ENCODE measurements around the gene MROH8.
A peak's percentile ranks its signal among the peaks of the same experiment; 100 is the strongest.

MROH8 gene

GRCh38 chr20:37178839-37179682 lies at the start of gene MROH8, which contains the start of gene RPN2:
Gene MROH8 (minus strand): TSS chr20:37179548.
Gene RPN2 (plus strand): TSS chr20:37179330. CDS start chr20:37179357, 27 bp downstream.
- peak; percentile 97 for DNase-seq

- DNase-seq, result no peak
Observed at GRCh38 chr20:37228656-37229055, 49.3 kb upstream of the MROH8 start.

GRCh38 chr20:37228082-37228481 lies 48.7 kb upstream of the MROH8 start:
- DNase-seq, result no peak

- DNase-seq, result no peak
Observed at GRCh38 chr20:37226889-37227288, 47.5 kb upstream of the MROH8 start.

GRCh38 chr20:37225146-37225545 lies 45.8 kb upstream of the MROH8 start:
- no peak for DNase-seq

- peak; percentile 18 for DNase-seq
Observed at GRCh38 chr20:37223053-37223452, 43.7 kb upstream of the MROH8 start.

- no peak for DNase-seq
Observed at GRCh38 chr20:37222086-37222485, 42.7 kb upstream of the MROH8 start.

GRCh38 chr20:37220731-37221130 lies 41.4 kb upstream of the MROH8 start:
- no peak for DNase-seq

GRCh38 chr20:37219751-37220668 lies 40.7 kb upstream of the MROH8 start:
- no peak for DNase-seq

- DNase-seq, result no peak
Observed at GRCh38 chr20:37218976-37219375, 39.6 kb upstream of the MROH8 start.

- DNase-seq, result no peak
Observed at GRCh38 chr20:37218441-37218840, 39.1 kb upstream of the MROH8 start.

- no peak for DNase-seq
Observed at GRCh38 chr20:37209661-37210314, 30.4 kb upstream of the MROH8 start.

GRCh38 chr20:37209193-37209592 lies 29.8 kb upstream of the MROH8 start:
- no peak for DNase-seq

GRCh38 chr20:37207171-37207570 lies 27.8 kb upstream of the MROH8 start:
- DNase-seq, result no peak

GRCh38 chr20:37205794-37206193 lies 26.4 kb upstream of the MROH8 start:
- no peak for DNase-seq

- DNase-seq, result no peak
Observed at GRCh38 chr20:37205130-37205529, 25.8 kb upstream of the MROH8 start.

- no peak for DNase-seq
Observed at GRCh38 chr20:37204056-37204455, 24.7 kb upstream of the MROH8 start.

- peak; percentile 24 for DNase-seq
Observed at GRCh38 chr20:37202267-37202943, 23.1 kb upstream of the MROH8 start.

GRCh38 chr20:37201827-37202162 lies 22.4 kb upstream of the MROH8 start:
- no peak for DNase-seq

- DNase-seq, result no peak
Observed at GRCh38 chr20:37200926-37201826, 21.8 kb upstream of the MROH8 start.

GRCh38 chr20:37200376-37200775 lies 21.0 kb upstream of the MROH8 start:
- DNase-seq, result no peak

All from activated CD4-positive, alpha-beta T cell treated with anti-CD3 and anti-CD28 coated beads, Interleukin-2, Interleukin-6, amounts not matched to agents 100 ng/mL and 50 ng/mL, durations not matched to agents 16 hours and 8 hours (primary cell).